Measurements from ENCODE around the gene SEMA4A.
"Not testable (repeated sequence)": the region's sequence is repeated elsewhere in the genome, so short reads cannot be mapped to it uniquely, and the experiment has no call there.

Gene SEMA4A

GRCh38 chr1:156167536-156167935, 14.2 kb downstream of the SEMA4A start:
- H3K9me3 ChIP-seq (ENCODE audit: control insufficient read depth, insufficient read depth, low read length) = no peaks in the 10 kb centered on the region
- no peak overlapping the region for H3K9ac ChIP-seq (ENCODE audit: low read depth, low read length)
- peaks cover 9% of the 10 kb centered on the region for H3K36me3 ChIP-seq (ENCODE audit: control insufficient read depth, insufficient read depth, low read length)
- H3K27me3 ChIP-seq (ENCODE audit: control insufficient read depth, insufficient read depth, low read length) = no peaks in the 10 kb centered on the region
- H3K4me3 ChIP-seq (ENCODE audit: low read depth, low read length) = no peak overlapping the region
- H3K4me1 ChIP-seq (ENCODE audit: control insufficient read depth, insufficient read depth, low read length) = 0 out of 2 replicates have a peak, but pooled peaks cover 4% of the 10 kb centered on the region
- H3K27ac ChIP-seq (ENCODE audit: low read depth, low read length) = no peak overlapping the region

- H3K9me3 ChIP-seq (ENCODE audit: control insufficient read depth, insufficient read depth, low read length) = no peaks in the 10 kb centered on the region
- peaks cover 8% of the 10 kb centered on the region; the same call in 1 of the 2 replicates for H3K36me3 ChIP-seq (ENCODE audit: control insufficient read depth, insufficient read depth, low read length)
- no peak overlapping the region for H3K27ac ChIP-seq (ENCODE audit: low read depth, low read length)
- no peaks in the 10 kb centered on the region for H3K27me3 ChIP-seq (ENCODE audit: control insufficient read depth, insufficient read depth, low read length)
- H3K9ac ChIP-seq (ENCODE audit: low read depth, low read length) = no peak overlapping the region
- H3K4me1 ChIP-seq (ENCODE audit: control insufficient read depth, insufficient read depth, low read length) = peaks cover 16% of the 10 kb centered on the region
- H3K4me3 ChIP-seq (ENCODE audit: low read depth, low read length) = no peak overlapping the region
Observed at GRCh38 chr1:156172696-156173470, 19.5 kb downstream of the SEMA4A start.

- H3K9ac ChIP-seq (ENCODE audit: low read depth, low read length) = no peak overlapping the region
- H3K4me3 ChIP-seq (ENCODE audit: low read depth, low read length) = no peak overlapping the region
- no peaks in the 10 kb centered on the region for H3K9me3 ChIP-seq (ENCODE audit: control insufficient read depth, insufficient read depth, low read length)
- no peak overlapping the region for H3K27ac ChIP-seq (ENCODE audit: low read depth, low read length)
- H3K27me3 ChIP-seq (ENCODE audit: control insufficient read depth, insufficient read depth, low read length) = no peaks in the 10 kb centered on the region
- H3K4me1 ChIP-seq (ENCODE audit: control insufficient read depth, insufficient read depth, low read length) = peaks cover 32% of the 10 kb centered on the region
- H3K36me3 ChIP-seq (ENCODE audit: control insufficient read depth, insufficient read depth, low read length) = peaks cover 6% of the 10 kb centered on the region; the same call in 1 of the 2 replicates
Observed at GRCh38 chr1:156176610-156177210, 23.3 kb downstream of the SEMA4A start.

GRCh38 chr1:156177919-156178654, 24.7 kb downstream of the SEMA4A start:
- peaks cover 35% of the 10 kb centered on the region for H3K4me1 ChIP-seq (ENCODE audit: control insufficient read depth, insufficient read depth, low read length)

GRCh38 chr1:156180471-156180870, 27.1 kb downstream of the SEMA4A start:
- 0 out of 2 replicates have a peak overlapping the region, but pooled peaks have one; percentile 8 for H3K4me3 ChIP-seq (ENCODE audit: low read depth, low read length)
- peaks cover 6% of the 10 kb centered on the region; the same call in 1 of the 2 replicates for H3K36me3 ChIP-seq (ENCODE audit: control insufficient read depth, insufficient read depth, low read length)
- no peaks in the 10 kb centered on the region for H3K27me3 ChIP-seq (ENCODE audit: control insufficient read depth, insufficient read depth, low read length)
- H3K27ac ChIP-seq (ENCODE audit: low read depth, low read length) = peak overlapping the region; percentile 97
- peak overlapping the region; percentile 65 for H3K9ac ChIP-seq (ENCODE audit: low read depth, low read length)
- H3K4me1 ChIP-seq (ENCODE audit: control insufficient read depth, insufficient read depth, low read length) = peaks cover 35% of the 10 kb centered on the region
- no peaks in the 10 kb centered on the region for H3K9me3 ChIP-seq (ENCODE audit: control insufficient read depth, insufficient read depth, low read length)

More at GRCh38 chr1:156177919-156178654, 24.7 kb downstream of the SEMA4A start:
- Histone ChIP-seq H3K27me3 (ENCODE audit: control insufficient read depth, insufficient read depth, low read length) (no peaks in the 10 kb centered on the region), H3K36me3 (ENCODE audit: control insufficient read depth, insufficient read depth, low read length) (peaks cover 6% of the 10 kb centered on the region; the same call in 1 of the 2 replicates), H3K9me3 (ENCODE audit: control insufficient read depth, insufficient read depth, low read length) (no peaks in the 10 kb centered on the region), H3K9ac (ENCODE audit: low read depth, low read length) (no peak overlapping the region), H3K27ac (ENCODE audit: low read depth, low read length) (peak overlapping the region; percentile 86), H3K4me3 (ENCODE audit: low read depth, low read length) (no peak overlapping the region)

GRCh38 chr1:156181391-156181924, 28.1 kb downstream of the SEMA4A start:
- Histone ChIP-seq H3K4me1 (ENCODE audit: control insufficient read depth, insufficient read depth, low read length) (peaks cover 35% of the 10 kb centered on the region), H3K4me3 (ENCODE audit: low read depth, low read length) (peak overlapping the region; percentile 29; the same call in 1 of the 2 replicates), H3K27ac (ENCODE audit: low read depth, low read length) (peak overlapping the region; percentile 97), H3K9ac (ENCODE audit: low read depth, low read length) (peak overlapping the region; percentile 51)
- not testable (repeated sequence) for H3K36me3 ChIP-seq (ENCODE audit: control insufficient read depth, insufficient read depth, low read length); H3K9me3 ChIP-seq (ENCODE audit: control insufficient read depth, insufficient read depth, low read length); H3K27me3 ChIP-seq (ENCODE audit: control insufficient read depth, insufficient read depth, low read length)

- not testable (repeated sequence) for H3K9me3 ChIP-seq (ENCODE audit: control insufficient read depth, insufficient read depth, low read length); H3K27me3 ChIP-seq (ENCODE audit: control insufficient read depth, insufficient read depth, low read length); H3K36me3 ChIP-seq (ENCODE audit: control insufficient read depth, insufficient read depth, low read length)
- Histone ChIP-seq H3K27ac (ENCODE audit: low read depth, low read length) (peak overlapping the region; percentile 97), H3K4me3 (ENCODE audit: low read depth, low read length) (peak overlapping the region; percentile 22), H3K4me1 (ENCODE audit: control insufficient read depth, insufficient read depth, low read length) (peaks cover 30% of the 10 kb centered on the region), H3K9ac (ENCODE audit: low read depth, low read length) (peak overlapping the region; percentile 49; the same call in 1 of the 2 replicates)
Observed at GRCh38 chr1:156182010-156182779, 28.8 kb downstream of the SEMA4A start.

- not testable (repeated sequence) for H3K9ac ChIP-seq (ENCODE audit: low read depth, low read length); H3K27ac ChIP-seq (ENCODE audit: low read depth, low read length); H3K36me3 ChIP-seq (ENCODE audit: control insufficient read depth, insufficient read depth, low read length); H3K27me3 ChIP-seq (ENCODE audit: control insufficient read depth, insufficient read depth, low read length); H3K4me3 ChIP-seq (ENCODE audit: low read depth, low read length); H3K4me1 ChIP-seq (ENCODE audit: control insufficient read depth, insufficient read depth, low read length)
- peaks cover 17% of the 10 kb centered on the region for H3K9me3 ChIP-seq (ENCODE audit: control insufficient read depth, insufficient read depth, low read length)
Observed at GRCh38 chr1:156186347-156187177, 33.2 kb downstream of the SEMA4A start.

- H3K4me3 ChIP-seq (ENCODE audit: low read depth, low read length); H3K36me3 ChIP-seq (ENCODE audit: control insufficient read depth, insufficient read depth, low read length); H3K9ac ChIP-seq (ENCODE audit: low read depth, low read length); H3K27me3 ChIP-seq (ENCODE audit: control insufficient read depth, insufficient read depth, low read length); H3K27ac ChIP-seq (ENCODE audit: low read depth, low read length); H3K4me1 ChIP-seq (ENCODE audit: control insufficient read depth, insufficient read depth, low read length): not testable (repeated sequence)
- peaks cover 17% of the 10 kb centered on the region for H3K9me3 ChIP-seq (ENCODE audit: control insufficient read depth, insufficient read depth, low read length)
Observed at GRCh38 chr1:156190265-156190664, 36.9 kb downstream of the SEMA4A start.

Measured in HUES48 (cell line).